HEK293T (cell line): Measurements from ENCODE around the gene FDXACB1.
"Not testable (repeated sequence)": the region's sequence is repeated elsewhere in the genome, so short reads cannot be mapped to it uniquely, and the experiment has no call there.

Source experiments
- CTCF ChIA-PET: fragments of 350-600 bp; formaldehyde crosslinking; extraction: SDS; loops from one replicate; lab custom pipeline; 2021; ENCODE audit warnings: antibody characterized with exemption, inconsistent platforms; lab: Yijun Ruan, JAX
- POLR2A ChIA-PET: fragments of 350-600 bp; formaldehyde crosslinking; extraction: SDS; loops from one replicate; lab custom pipeline; 2020; ENCODE audit warnings: antibody characterized with exemption, inconsistent platforms; lab: Yijun Ruan, JAX
- DNase-seq: peaks from one replicate; pipeline ENCODE4 v3.0.0; 2012; ENCODE audit warnings: mixed read lengths; ENCODE audit errors: extremely low spot score
- ARNT ChIP-seq: fragments of 450-650 bp; IDR thresholded peaks from 2 replicates; pipeline ENCODE4 v1.6.1; 2017; ENCODE audit warnings: mild to moderate bottlenecking
- BHLHE40 ChIP-seq: fragments of 450-650 bp; IDR thresholded peaks from 2 replicates; pipeline ENCODE4 v1.6.1; 2016; ENCODE audit warnings: mild to moderate bottlenecking, moderate library complexity, borderline replicate concordance
- CTBP1 ChIP-seq: fragments of 450-650 bp; IDR thresholded peaks from 2 replicates; pipeline ENCODE4 v1.6.1; 2016; ENCODE audit warnings: borderline replicate concordance
- ELF4 ChIP-seq: fragments of 450-650 bp; IDR thresholded peaks from 2 replicates; pipeline ENCODE4 v1.6.1; 2017; ENCODE audit warnings: antibody characterized with exemption
- FOXA1 ChIP-seq: fragments of 450-650 bp; IDR thresholded peaks from 2 replicates; pipeline ENCODE4 v1.6.1; 2016; ENCODE audit warnings: mild to moderate bottlenecking
- FOXK2 ChIP-seq: fragments of 450-650 bp; IDR thresholded peaks from 2 replicates; pipeline ENCODE4 v1.6.1; 2016; ENCODE audit warnings: mild to moderate bottlenecking
- FOXM1 ChIP-seq: fragments of 450-650 bp; IDR thresholded peaks from 2 replicates; pipeline ENCODE4 v1.6.1; 2017; ENCODE audit warnings: mild to moderate bottlenecking, borderline replicate concordance
- HDGF ChIP-seq: fragments of 450-650 bp; IDR thresholded peaks from 2 replicates; pipeline ENCODE4 v1.6.1; 2017; ENCODE audit warnings: antibody characterized with exemption, borderline replicate concordance
- L3MBTL2 ChIP-seq: fragments of 450-650 bp; conservative IDR thresholded peaks from 2 replicates; pipeline ENCODE4 v1.6.1; 2016; ENCODE audit warnings: mild to moderate bottlenecking
- LEF1 ChIP-seq: fragments of 450-650 bp; IDR thresholded peaks from 2 replicates; pipeline ENCODE4 v1.6.1; 2017; ENCODE audit warnings: mild to moderate bottlenecking, borderline replicate concordance
- NFRKB ChIP-seq: fragments of 450-650 bp; IDR thresholded peaks from 2 replicates; pipeline ENCODE4 v1.6.1; 2016; ENCODE audit warnings: mild to moderate bottlenecking, moderate library complexity
- SP1 ChIP-seq: fragments of 450-650 bp; IDR thresholded peaks from 2 replicates; pipeline ENCODE4 v1.6.1; 2017
- SUZ12 ChIP-seq: fragments of 450-650 bp; IDR thresholded peaks from 2 replicates; pipeline ENCODE4 v1.6.1; 2016; ENCODE audit warnings: mild to moderate bottlenecking
- TARDBP ChIP-seq: fragments of 450-650 bp; IDR thresholded peaks from 2 replicates; pipeline ENCODE4 v1.6.1; 2016
- ZNF384 ChIP-seq: fragments of 450-650 bp; IDR thresholded peaks from 2 replicates; pipeline ENCODE4 v1.6.1; 2016
- TF ChIP-seq, protein P1 (sequence below): fragments of 450-650 bp; IDR thresholded peaks from 2 replicates; pipeline ENCODE4 v1.6.1; 2016

Gene FDXACB1

GRCh38 chr11:111909378-111909777, 30.4 kb upstream of the FDXACB1 start:
- POLR2A ChIA-PET: interaction anchor here (1.1 kb wide), 1 partner anchor 18 kb away, joined by 3 read pairs; no protein-coding TSS in a partner anchor
- no peak for DNase-seq
- no peak for TF ChIP-seq SP1
- no peak for TF ChIP-seq BHLHE40
- no peak for TF ChIP-seq CTBP1
- TF ChIP-seq, protein P1, sequence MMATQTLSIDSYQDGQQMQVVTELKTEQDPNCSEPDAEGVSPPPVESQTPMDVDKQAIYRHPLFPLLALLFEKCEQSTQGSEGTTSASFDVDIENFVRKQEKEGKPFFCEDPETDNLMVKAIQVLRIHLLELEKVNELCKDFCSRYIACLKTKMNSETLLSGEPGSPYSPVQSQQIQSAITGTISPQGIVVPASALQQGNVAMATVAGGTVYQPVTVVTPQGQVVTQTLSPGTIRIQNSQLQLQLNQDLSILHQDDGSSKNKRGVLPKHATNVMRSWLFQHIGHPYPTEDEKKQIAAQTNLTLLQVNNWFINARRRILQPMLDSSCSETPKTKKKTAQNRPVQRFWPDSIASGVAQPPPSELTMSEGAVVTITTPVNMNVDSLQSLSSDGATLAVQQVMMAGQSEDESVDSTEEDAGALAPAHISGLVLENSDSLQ: no peak
- TF ChIP-seq LEF1: no peak
- TF ChIP-seq ELF4: no peak
- no peak for TF ChIP-seq ZNF384
- no peak for TF ChIP-seq SUZ12
- no peak for TF ChIP-seq FOXM1
- TF ChIP-seq FOXA1: no peak
- no peak for TF ChIP-seq ARNT
- TF ChIP-seq TARDBP: no peak
- TF ChIP-seq L3MBTL2: no peak
- TF ChIP-seq HDGF: no peak
- no peak for TF ChIP-seq NFRKB
- no peak for TF ChIP-seq FOXK2
- CTCF ChIA-PET: interaction anchor here (1.4 kb wide), 1 partner anchor 17 kb away, joined by 4 read pairs; no protein-coding TSS in a partner anchor

DNA sequence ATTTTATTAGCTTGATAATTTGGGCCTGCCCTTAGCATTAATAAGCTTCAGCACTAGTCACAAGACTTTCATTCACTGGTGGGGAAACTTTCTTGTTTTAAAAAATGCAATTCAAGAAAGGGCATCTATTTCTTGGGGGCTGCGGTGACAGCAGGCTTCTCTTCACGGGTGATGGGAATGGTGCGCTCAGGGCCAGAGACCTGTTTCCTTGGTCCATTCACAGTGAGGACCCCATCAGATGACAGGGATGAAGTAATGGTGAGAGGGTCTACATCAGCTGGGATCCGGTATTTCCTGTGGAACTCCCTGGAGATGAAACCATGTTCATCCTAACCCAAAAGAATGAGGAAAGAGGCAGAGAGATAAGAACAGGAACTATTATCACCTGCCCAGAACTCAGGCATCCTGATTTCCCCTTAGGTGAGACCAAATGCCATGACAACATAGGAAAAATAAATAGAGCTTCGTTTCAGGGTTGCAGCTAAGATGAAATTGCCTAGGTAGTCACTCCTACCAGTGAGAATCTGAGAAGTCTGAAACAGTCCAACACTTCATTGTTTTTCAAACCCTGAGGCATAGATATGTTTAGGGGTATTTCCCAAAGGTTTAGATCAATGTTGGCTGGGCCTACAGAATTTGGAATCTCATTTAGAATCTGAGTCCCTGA, 29.8 kb upstream of the FDXACB1 start:
- no peak for TF ChIP-seq NFRKB
- TF ChIP-seq ZNF384: no peak
- no peak for TF ChIP-seq HDGF
- TF ChIP-seq SUZ12: no peak
- no peak for TF ChIP-seq FOXA1
- ChIA-PET POLR2A (interaction anchor here (1.1 kb wide), 1 partner anchor 18 kb away, joined by 3 read pairs; no protein-coding TSS in a partner anchor), CTCF (no interaction called here)
- no peak for DNase-seq

DNA sequence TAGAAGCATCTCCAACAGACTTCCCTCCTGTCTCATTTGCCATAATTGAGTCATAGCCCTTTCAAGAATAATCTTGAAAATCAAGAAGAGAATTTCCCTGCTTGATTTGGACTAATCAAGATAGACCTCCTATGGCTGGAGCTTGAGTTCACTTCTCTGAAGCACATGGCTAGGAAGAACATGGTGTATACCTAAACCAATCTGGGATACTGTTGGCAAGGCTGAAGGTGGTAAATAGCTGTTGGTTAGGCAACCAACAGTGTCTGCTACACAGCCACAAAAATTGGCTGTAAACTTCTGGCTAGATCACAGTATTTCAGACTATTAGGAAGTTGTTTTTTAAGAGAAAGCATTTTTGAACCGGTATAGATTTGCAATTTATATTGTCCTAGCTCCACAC, 27.7 kb upstream of the FDXACB1 start:
- CTCF ChIA-PET: no interaction called here
- TF ChIP-seq FOXA1 (no peak), ARNT (no peak), NFRKB (no peak), BHLHE40 (no peak), FOXM1 (no peak), SP1 (no peak), ELF4 (no peak)
- TF ChIP-seq, protein P1: no peak
- POLR2A ChIA-PET: no interaction called here
- DNase-seq: no peak

GRCh38 chr11:111905411-111905810, 26.4 kb upstream of the FDXACB1 start:
- no peak for DNase-seq
- CTCF ChIA-PET: no interaction called here
- POLR2A ChIA-PET: no interaction called here
- TF ChIP-seq FOXK2 (no peak), SP1 (no peak), SUZ12 (no peak), FOXA1 (no peak), ELF4 (no peak), HDGF (no peak), BHLHE40 (no peak), L3MBTL2 (no peak), CTBP1 (no peak), FOXM1 (no peak), NFRKB (no peak), ZNF384 (no peak), ARNT (no peak), TARDBP (no peak), LEF1 (no peak)
- TF ChIP-seq, protein P1: no peak

DNA sequence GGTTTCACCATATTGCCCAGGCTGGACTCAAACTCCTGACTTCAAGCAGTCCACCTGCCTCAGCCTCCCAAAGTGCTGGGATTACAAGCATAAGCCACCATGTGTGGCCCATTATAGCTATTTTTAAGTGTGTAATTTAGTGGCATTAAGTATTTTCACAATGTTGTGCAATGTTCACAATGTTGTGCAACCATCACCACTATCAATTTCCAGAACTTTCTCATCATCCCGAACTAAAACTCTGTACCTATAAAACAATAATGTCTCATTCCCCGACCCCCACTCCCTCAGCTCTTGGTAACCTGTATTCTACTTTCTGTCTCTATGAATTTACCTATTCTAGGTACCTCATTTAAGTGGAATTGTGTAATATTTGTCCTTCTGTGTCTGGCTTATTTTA, 7.9 kb upstream of the FDXACB1 start:
- CTCF ChIA-PET: interaction anchor here (0.8 to 0.9 kb wide), 2 partner anchors 9 to 282 kb away, joined by 3 to 4 read pairs; no protein-coding TSS in a partner anchor
- POLR2A ChIA-PET: interaction anchor here (1.0 kb wide), 1 partner anchor 40 kb away, joined by 4 read pairs; no protein-coding TSS in a partner anchor
- no peak for TF ChIP-seq ELF4
- no peak for TF ChIP-seq FOXK2
- TF ChIP-seq FOXA1: no peak
- TF ChIP-seq, protein P1: no peak
- no peak for TF ChIP-seq LEF1
- no peak for DNase-seq

GRCh38 chr11:111886032-111886431, 7.1 kb upstream of the FDXACB1 start:
- ChIA-PET POLR2A (no interaction called here), CTCF (interaction anchor here (0.8 kb wide), 1 partner anchor 281 kb away, joined by 3 read pairs; no protein-coding TSS in a partner anchor)
- DNase-seq: no peak
- no peak for TF ChIP-seq FOXA1
- TF ChIP-seq SUZ12: no peak
- no peak for TF ChIP-seq ARNT
- TF ChIP-seq, protein P1: no peak
- no peak for TF ChIP-seq L3MBTL2
- no peak for TF ChIP-seq FOXK2
- TF ChIP-seq LEF1: no peak
- TF ChIP-seq ELF4: no peak
- TF ChIP-seq FOXM1: no peak
- no peak for TF ChIP-seq BHLHE40
- no peak for TF ChIP-seq ZNF384
- no peak for TF ChIP-seq NFRKB
- TF ChIP-seq HDGF: no peak
- TF ChIP-seq TARDBP: no peak
- TF ChIP-seq SP1: no peak
- no peak for TF ChIP-seq CTBP1

- CTCF ChIA-PET: interaction anchor here (0.8 kb wide), 1 partner anchor 19 kb away, joined by 3 read pairs; no protein-coding TSS in a partner anchor
- POLR2A ChIA-PET, DNase-seq: not testable (repeated sequence)
These were observed 6.1 kb upstream of the FDXACB1 start for GRCh38 chr11:111885053-111885452.
